ENCODE data around the gene DRAM2. TPM values are rescaled to one million over a fixed set of nuclear protein-coding genes. Genes with fewer than 3 reads are reported as not detected.

DRAM2 gene
- total RNA-seq, 1 donor from 2014 or later: 31.1 TPM

DNA sequence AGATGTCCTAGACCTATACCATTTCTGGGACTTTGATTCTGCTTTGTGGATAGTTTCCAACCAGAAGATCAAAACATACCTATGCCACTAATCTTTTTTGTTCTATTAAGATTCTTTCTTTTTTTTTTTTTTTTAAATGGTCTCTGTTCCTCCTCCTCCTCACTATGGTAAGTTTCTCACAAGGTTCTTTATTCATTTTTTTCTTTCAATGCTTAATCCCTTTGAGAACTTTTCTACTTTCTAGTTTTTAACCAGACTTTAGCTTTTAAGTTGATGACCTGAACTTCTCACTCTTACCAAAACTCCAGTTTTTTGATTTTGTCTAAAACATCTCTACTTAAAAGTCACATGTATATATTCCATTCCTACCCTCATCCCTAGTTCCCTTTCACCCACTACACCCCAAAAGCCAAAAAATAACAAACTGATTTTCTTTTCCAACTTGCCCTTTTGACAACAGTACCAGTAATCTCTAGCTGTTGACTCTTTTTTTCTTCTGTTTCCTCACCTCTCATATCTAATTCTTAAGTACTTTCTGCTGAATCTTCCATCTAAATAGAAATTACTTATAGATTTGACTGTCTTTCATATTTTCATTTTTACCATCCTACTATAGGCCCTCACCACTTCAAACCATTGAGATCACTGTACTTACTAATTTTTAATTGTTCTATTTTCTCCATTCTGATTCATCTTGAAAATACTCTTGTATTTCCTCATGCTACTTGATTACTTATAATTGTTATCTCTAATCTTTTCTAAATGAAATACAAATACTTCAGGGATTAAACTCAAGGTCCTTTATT is 6.3 kb upstream of the DRAM2 start:
- Mint-ChIP-seq H3K9me3 (ENCODE audit: unreplicated experiment) (no peaks in the 10 kb centered on the region), H3K4me1 (ENCODE audit: unreplicated experiment) (peaks cover 13% of the 10 kb centered on the region), H3K4me3 (ENCODE audit: unreplicated experiment) (no peak overlapping the region), H3K27me3 (ENCODE audit: unreplicated experiment) (no peaks in the 10 kb centered on the region), H3K36me3 (ENCODE audit: unreplicated experiment) (peaks cover 32% of the 10 kb centered on the region), H3K27ac (ENCODE audit: unreplicated experiment) (no peak overlapping the region)
- DNase-seq (ENCODE audit: extremely low spot score, unreplicated experiment): no peak
- TF ChIP-seq, protein P1, sequence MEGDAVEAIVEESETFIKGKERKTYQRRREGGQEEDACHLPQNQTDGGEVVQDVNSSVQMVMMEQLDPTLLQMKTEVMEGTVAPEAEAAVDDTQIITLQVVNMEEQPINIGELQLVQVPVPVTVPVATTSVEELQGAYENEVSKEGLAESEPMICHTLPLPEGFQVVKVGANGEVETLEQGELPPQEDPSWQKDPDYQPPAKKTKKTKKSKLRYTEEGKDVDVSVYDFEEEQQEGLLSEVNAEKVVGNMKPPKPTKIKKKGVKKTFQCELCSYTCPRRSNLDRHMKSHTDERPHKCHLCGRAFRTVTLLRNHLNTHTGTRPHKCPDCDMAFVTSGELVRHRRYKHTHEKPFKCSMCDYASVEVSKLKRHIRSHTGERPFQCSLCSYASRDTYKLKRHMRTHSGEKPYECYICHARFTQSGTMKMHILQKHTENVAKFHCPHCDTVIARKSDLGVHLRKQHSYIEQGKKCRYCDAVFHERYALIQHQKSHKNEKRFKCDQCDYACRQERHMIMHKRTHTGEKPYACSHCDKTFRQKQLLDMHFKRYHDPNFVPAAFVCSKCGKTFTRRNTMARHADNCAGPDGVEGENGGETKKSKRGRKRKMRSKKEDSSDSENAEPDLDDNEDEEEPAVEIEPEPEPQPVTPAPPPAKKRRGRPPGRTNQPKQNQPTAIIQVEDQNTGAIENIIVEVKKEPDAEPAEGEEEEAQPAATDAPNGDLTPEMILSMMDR (IDR thresholded peaks at IDR 0.05): no peak

DNA sequence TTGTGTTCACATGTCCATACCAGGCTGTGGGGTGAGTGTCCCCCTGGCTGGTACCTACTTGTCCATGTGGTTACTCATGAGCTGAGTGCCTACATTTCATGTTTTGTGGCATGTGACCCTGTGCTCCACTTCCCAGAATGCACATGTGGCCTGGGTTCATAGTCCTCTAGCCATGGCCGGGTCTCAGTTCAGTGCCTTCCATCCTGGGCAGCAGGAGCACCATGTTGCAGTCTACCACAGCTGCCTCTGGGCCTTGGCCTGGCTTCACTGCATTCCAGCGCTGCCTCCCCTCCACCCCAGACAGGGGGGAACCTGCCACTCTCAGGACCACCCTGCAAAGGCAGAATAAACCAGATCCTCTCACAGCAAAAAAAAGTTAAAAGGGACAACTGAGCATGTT is 5.6 kb upstream of the DRAM2 start:
- DNase-seq (ENCODE audit: extremely low spot score, unreplicated experiment): no peak
- peaks cover 17% of the 10 kb centered on the region for H3K4me1 Mint-ChIP-seq (ENCODE audit: unreplicated experiment)
- H3K27me3 Mint-ChIP-seq (ENCODE audit: unreplicated experiment): no peaks in the 10 kb centered on the region
- H3K9me3 Mint-ChIP-seq (ENCODE audit: unreplicated experiment): no peaks in the 10 kb centered on the region
- peaks cover 27% of the 10 kb centered on the region for H3K36me3 Mint-ChIP-seq (ENCODE audit: unreplicated experiment)
- TF ChIP-seq, protein P1 (IDR thresholded peaks at IDR 0.05): no peak
- H3K4me3 Mint-ChIP-seq (ENCODE audit: unreplicated experiment): no peak overlapping the region
- H3K27ac Mint-ChIP-seq (ENCODE audit: unreplicated experiment): no peak overlapping the region

DNA sequence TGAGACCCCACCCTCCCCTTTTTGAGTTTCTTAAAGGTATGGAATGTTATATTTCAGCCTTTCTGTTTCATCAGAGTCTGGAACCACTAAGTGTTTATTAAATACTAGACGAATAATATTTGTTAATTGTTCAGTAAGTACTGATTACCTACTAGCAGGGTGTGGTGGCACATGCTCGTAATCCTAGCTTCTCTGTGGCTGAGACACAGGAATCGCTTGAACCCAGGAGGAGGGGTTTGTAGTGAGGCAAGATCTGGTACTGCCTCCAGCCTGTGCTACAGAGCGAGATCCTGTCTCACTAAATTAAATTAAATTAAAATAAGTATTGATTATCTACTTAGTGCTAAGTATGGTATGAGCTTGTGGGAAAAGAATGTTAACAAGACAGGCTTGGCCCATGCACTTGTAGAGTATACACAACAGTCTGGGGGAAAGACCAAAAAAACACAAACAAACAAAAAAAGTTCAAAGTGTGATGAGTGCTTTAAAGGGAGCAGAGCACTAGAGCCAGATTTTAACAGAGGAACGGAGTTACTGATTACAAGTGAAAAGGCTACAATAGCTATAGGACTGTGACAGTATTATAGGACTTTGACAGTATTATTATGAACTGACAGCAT is 2.6 kb upstream of the DRAM2 start:
- TF ChIP-seq, protein P1 (IDR thresholded peaks at IDR 0.05): no peak
- Mint-ChIP-seq H3K4me3 (ENCODE audit: unreplicated experiment) (no peak overlapping the region), H3K27ac (ENCODE audit: unreplicated experiment) (no peak overlapping the region), H3K27me3 (ENCODE audit: unreplicated experiment) (no peaks in the 10 kb centered on the region), H3K9me3 (ENCODE audit: unreplicated experiment) (no peaks in the 10 kb centered on the region), H3K36me3 (ENCODE audit: unreplicated experiment) (peaks cover 6% of the 10 kb centered on the region), H3K4me1 (ENCODE audit: unreplicated experiment) (peaks cover 31% of the 10 kb centered on the region)
- no peak for DNase-seq (ENCODE audit: extremely low spot score, unreplicated experiment)

DNA sequence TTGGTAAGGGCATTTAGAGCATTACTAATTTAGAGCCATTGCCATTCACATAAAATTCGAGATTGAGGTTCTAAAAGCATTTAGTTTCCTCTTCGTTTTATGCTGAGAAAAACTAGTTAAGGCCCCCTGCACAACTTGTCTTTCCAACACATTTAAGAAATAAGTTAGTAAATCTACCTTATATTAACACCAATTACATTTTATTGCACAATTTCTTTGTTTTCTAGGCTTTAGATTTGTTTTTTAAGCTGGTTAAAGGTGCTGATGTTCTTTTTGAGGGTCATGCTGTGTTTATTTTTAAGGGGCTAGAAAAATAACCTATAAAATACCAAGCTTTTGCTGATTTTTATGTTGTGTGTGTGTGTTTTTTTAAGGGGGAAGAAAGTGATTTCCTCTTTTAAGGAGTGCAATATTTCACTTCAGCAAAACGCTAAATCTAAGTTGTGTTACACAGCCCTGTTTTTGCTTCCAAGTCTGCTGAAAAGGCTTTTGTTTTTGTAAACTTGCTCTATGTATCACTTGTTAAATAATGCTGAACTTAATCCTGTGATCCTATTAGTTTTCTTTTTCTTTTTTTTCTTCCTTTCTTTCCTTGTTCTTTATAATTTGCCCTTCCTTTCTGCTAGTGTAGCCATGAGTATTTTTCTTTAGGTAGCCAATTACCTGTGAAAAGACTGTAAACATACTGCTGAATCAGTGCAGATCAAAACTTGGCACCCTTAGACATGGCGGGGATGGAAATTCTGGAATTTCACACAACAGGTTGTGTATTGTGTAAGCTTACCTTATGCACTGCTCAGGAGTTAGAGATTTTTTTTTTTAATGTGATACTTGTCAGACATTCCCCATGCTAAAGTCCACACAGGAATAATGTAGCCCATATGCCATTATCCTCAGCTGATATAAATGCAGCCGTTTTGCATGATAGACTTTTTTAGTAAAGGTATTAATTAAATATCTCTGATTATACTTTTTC is 1.6 kb upstream of the DRAM2 start:
- Mint-ChIP-seq H3K27me3 (ENCODE audit: unreplicated experiment) (no peaks in the 10 kb centered on the region), H3K4me3 (ENCODE audit: unreplicated experiment) (peak overlapping the region; percentile 100), H3K9me3 (ENCODE audit: unreplicated experiment) (no peaks in the 10 kb centered on the region), H3K36me3 (ENCODE audit: unreplicated experiment) (peaks cover 6% of the 10 kb centered on the region), H3K27ac (ENCODE audit: unreplicated experiment) (no peak overlapping the region), H3K4me1 (ENCODE audit: unreplicated experiment) (peaks cover 31% of the 10 kb centered on the region)
- no peak for DNase-seq (ENCODE audit: extremely low spot score, unreplicated experiment)
- TF ChIP-seq, protein P1 (IDR thresholded peaks at IDR 0.05): no peak
